SK-N-MC (cell line): ENCODE measurements around the gene BST1.

Experiments
- EZH2 ChIP-seq: fragments of 200-600 bp; sonication (generic); IDR thresholded peaks from one replicate; pipeline ENCODE4 v1.6.1; 2017; ENCODE audit warnings: antibody characterized with exemption
- FOXP2 ChIP-seq: optimal IDR thresholded peaks from 2 replicates; pipeline ENCODE3; 2011; ENCODE audit warnings: mild to moderate bottlenecking, moderate library complexity; ENCODE audit not compliant: insufficient read depth; ENCODE audit errors: extremely low read length, control extremely low read depth
- POLR2AphosphoS5 ChIP-seq: IDR thresholded peaks from 2 replicates; pipeline ENCODE4 v1.6.1; 2012; ENCODE audit warnings: mild to moderate bottlenecking, low read depth, low read length, borderline replicate concordance

DNA sequence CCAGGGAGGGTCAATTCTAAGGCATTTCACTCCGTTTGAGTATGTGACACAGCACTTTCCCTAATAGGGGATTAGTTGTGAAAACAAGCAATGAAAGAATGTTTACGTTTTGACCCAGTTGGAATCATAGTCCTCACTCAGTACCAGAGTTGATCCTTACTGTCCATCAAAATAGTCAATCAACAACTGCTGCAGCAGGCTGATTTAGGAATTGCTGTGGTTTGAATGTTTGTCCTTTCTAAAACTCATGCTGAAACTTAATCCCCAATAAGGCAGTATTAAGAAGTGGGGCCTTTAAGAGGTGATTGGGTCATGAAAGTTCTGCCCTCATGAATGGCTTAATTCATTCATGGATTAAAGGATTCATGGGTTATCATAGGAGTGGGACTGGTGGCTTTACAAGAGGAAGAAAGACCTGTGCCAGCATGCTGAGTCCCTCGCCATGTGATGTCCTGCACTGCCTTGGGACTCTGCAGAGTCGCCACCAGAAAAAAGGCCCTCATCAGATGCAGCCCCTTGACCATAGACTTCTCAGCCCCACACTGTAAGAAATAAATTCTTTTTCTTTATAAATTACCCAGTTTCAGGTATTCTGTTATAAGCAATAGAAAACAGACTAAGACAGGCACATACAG is 44.6 kb upstream of the BST1 start:
- TF ChIP-seq EZH2 (no peak), POLR2AphosphoS5 (no peak), FOXP2 (no peak)
